Measurements from ENCODE around the gene LEF1. TPM values are rescaled to one million over a fixed set of nuclear protein-coding genes. Genes with fewer than 3 reads are reported as not detected.

LEF1 gene
- total and polyA plus RNA-seq, 8 donors = 4.1 to 49.4 (median 33.8) TPM

DNA sequence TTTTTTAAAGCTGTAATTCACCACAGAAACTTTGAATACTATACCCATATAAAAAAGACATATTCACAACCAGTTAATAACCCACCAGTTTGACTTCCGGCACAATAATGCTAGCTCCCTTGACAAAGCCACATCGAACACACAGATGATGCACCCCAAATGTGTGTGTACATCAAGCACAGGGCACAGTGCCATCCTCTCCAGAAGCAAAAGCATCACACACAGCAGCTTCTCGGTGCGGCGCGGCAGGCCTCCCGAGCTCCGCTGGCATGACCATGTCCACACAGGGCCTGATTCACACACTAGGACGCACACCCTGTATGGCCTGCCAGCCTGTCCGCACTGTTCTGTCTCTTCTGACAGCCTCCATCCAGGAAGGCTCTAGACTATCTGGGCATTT lies 88.0 kb downstream of the LEF1 start:
- no peak for TF ChIP-seq CTCF (IDR thresholded peaks at IDR 0.05)
- DNase-seq = no peak

GRCh38 chr4:108078024-108078733 lies 90.6 kb downstream of the LEF1 start:
- Histone ChIP-seq H3K9me3 (no peaks in the 10 kb centered on the region), H3K27me3 (no peaks in the 10 kb centered on the region), H3K36me3 (no peaks in the 10 kb centered on the region), H3K4me1 (no peaks in the 10 kb centered on the region), H3K4me3 (no peak overlapping the region), H3K27ac (no peak overlapping the region)
- TF ChIP-seq CTCF (IDR thresholded peaks at IDR 0.05) = no peak
- intact Hi-C loops (cut with DNase I) = no loop called here
- ATAC-seq (no peak), DNase-seq (no peak)

More for the DNA sequence above, 88.0 kb downstream of the LEF1 start:
- no peaks in the 10 kb centered on the region for H3K9me3 ChIP-seq
- no peaks in the 10 kb centered on the region for H3K27me3 ChIP-seq
- intact Hi-C loops (cut with DNase I) = no loop called here
- H3K27ac ChIP-seq = no peak overlapping the region
- no peak overlapping the region for H3K4me3 ChIP-seq
- H3K4me1 ChIP-seq = no peaks in the 10 kb centered on the region
- H3K36me3 ChIP-seq = no peaks in the 10 kb centered on the region
- ATAC-seq = no peak

DNA sequence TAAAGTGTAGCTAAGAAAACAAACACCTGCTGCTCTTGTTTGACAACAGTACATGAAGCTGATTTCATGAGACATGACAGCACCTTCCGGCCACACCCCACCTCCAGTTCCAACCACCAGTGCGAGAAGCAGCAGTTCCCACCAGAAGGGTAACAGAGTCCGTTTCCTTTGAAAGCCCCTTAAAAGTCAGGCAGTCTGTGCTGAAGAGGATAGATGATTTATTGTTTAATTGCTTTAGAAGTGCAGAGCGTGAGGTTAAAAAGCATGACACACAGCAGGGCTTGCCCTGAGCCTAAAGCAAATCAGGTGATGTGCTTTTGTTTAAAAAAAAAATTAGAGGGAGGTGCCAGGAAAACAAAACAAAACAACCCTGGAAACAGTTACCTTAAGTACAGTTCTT lies 96.4 kb downstream of the LEF1 start:
- Histone ChIP-seq H3K4me3 (no peak overlapping the region), H3K27ac (no peak overlapping the region), H3K36me3 (no peaks in the 10 kb centered on the region), H3K27me3 (no peaks in the 10 kb centered on the region), H3K4me1 (no peaks in the 10 kb centered on the region), H3K9me3 (no peaks in the 10 kb centered on the region)
- DNase-seq (no peak), ATAC-seq (no peak)
- no peak for TF ChIP-seq CTCF (IDR thresholded peaks at IDR 0.05)
- intact Hi-C loops (cut with DNase I) = no loop called here

DNA sequence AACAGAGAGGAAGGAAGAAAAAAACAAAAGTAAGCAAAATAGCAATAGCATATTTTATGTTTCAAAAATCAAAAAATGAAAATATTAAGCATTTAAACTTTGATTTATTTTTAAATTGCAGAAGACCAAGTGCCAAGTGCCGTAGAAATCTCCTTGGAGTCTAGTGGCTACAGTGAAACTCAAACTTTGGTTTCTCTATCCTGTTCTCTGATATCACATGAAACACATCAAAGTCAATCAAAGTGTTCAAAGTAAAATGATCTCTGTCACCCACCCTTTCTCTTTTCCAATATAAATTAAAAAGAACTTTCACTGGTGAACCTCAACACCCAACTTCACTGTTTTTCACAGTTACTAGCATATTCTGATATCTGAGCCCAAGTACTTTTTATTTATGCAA lies 98.0 kb downstream of the LEF1 start:
- DNase-seq (no peak), ATAC-seq (no peak)
- Histone ChIP-seq H3K36me3 (no peaks in the 10 kb centered on the region), H3K9me3 (no peaks in the 10 kb centered on the region), H3K4me3 (no peak overlapping the region), H3K27me3 (no peaks in the 10 kb centered on the region), H3K4me1 (no peaks in the 10 kb centered on the region), H3K27ac (no peak overlapping the region)
- intact Hi-C loops (cut with DNase I) = no loop called here
- no peak for TF ChIP-seq CTCF (IDR thresholded peaks at IDR 0.05)

DNA sequence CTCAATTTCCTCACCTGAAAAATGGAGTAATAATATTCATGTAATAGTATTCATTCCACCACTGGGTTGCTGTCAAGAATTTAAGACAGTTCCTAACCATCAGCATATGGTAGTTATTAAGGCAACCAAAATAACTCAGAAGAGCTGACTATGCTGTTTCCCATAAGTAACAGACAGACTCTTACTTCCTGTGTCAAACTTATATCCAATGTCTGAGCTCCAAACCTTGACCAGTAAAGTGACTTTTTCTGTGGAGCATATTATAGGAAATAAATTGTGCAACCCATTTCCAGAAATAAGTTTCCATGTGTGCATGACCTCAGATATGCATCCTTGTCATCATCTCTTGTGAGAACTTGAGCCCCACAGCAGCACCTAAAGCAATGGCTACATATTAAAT lies 100.3 kb downstream of the LEF1 start:
- intact Hi-C loops (cut with DNase I) = no loop called here
- Histone ChIP-seq H3K36me3 (no peaks in the 10 kb centered on the region), H3K27ac (no peak overlapping the region), H3K27me3 (no peaks in the 10 kb centered on the region), H3K9me3 (no peaks in the 10 kb centered on the region), H3K4me1 (no peaks in the 10 kb centered on the region), H3K4me3 (no peak overlapping the region)
- ATAC-seq (no peak), DNase-seq (no peak)
- TF ChIP-seq CTCF (IDR thresholded peaks at IDR 0.05) = no peak

Data from left lung (tissue), 10 donors.